Liver (tissue), 9 donors: Measurements from ENCODE around the gene EFCAB11. TPM values are rescaled to one million over a fixed set of nuclear protein-coding genes. Genes with fewer than 3 reads are reported as not detected.

Source experiments
- DNase-seq: peaks from one replicate; pipeline ENCODE4 v3.0.0-alpha.2; 2017; ENCODE audit warnings: low spot score
- H3K27ac ChIP-seq, 2 donors: one replicate each; pipeline ENCODE4 v1.7.0; 2013; ENCODE audit warnings: inconsistent platforms in 2 of 2, low read length in 2 of 2, control low read depth in 1 of 2, low read depth in 1 of 2, mild to moderate bottlenecking in 1 of 2
- H3K27me3 ChIP-seq, 4 donors: one replicate each; pipeline versions ENCODE4 v1.6.1 to v1.7.0; 2013; ENCODE audit warnings: low read length in 3 of 4, inconsistent platforms in 1 of 4, mild to moderate bottlenecking in 1 of 4, moderate library complexity in 1 of 4; ENCODE audit not compliant: control insufficient read depth in 4 of 4, insufficient read depth in 4 of 4
- H3K36me3 ChIP-seq, 4 donors: one replicate each; pipeline versions ENCODE4 v1.6.1 to v1.7.0; 2013; ENCODE audit warnings: low read length in 3 of 4, mild to moderate bottlenecking in 3 of 4, low read depth in 1 of 4, moderate library complexity in 1 of 4; ENCODE audit not compliant: control insufficient read depth in 4 of 4, insufficient read depth in 3 of 4
- H3K4me1 ChIP-seq, 4 donors: one replicate each; pipeline versions ENCODE4 v1.6.1 to v1.7.0; 2013; ENCODE audit warnings: low read length in 3 of 4, mild to moderate bottlenecking in 3 of 4, moderate library complexity in 1 of 4; ENCODE audit not compliant: control insufficient read depth in 4 of 4, insufficient read depth in 4 of 4
- H3K4me3 ChIP-seq, 3 donors: one replicate each; pipeline versions ENCODE4 v1.6.1 to v1.7.0; 2013; ENCODE audit warnings: low read length in 3 of 3, control low read depth in 1 of 3, low read depth in 1 of 3, mild to moderate bottlenecking in 1 of 3
- H3K9ac ChIP-seq, 2 donors: one replicate each; pipeline ENCODE4 v1.7.0; 2013; ENCODE audit warnings: low read length in 2 of 2, mild to moderate bottlenecking in 2 of 2, moderate library complexity in 2 of 2, control low read depth in 1 of 2, low read depth in 1 of 2
- H3K9me3 ChIP-seq, 4 donors: one replicate each; pipeline versions ENCODE4 v1.6.1 to v1.7.0; 2013; ENCODE audit warnings: low read length in 3 of 4; ENCODE audit not compliant: control insufficient read depth in 4 of 4
- ATF3 ChIP-seq: IDR thresholded peaks from 2 replicates; pipeline ENCODE4 v1.6.1; 2016; ENCODE audit warnings: antibody characterized with exemption
- CTCF ChIP-seq: fragments of 150-350 bp; IDR thresholded peaks from 2 replicates; pipeline ENCODE4 v1.5.1; 2017; ENCODE audit warnings: improper control_type of control experiment, low read depth, low read length; ENCODE audit not compliant: missing input control
- EGR1 ChIP-seq, 2 donors: IDR thresholded peaks; 2 replicates each; pipeline ENCODE4 v1.6.1; 2016 to 2018; ENCODE audit warnings: antibody characterized with exemption in 2 of 2, low read depth in 2 of 2
- FOXA1 ChIP-seq: IDR thresholded peaks from 2 replicates; pipeline ENCODE4 v1.6.1; 2016; ENCODE audit warnings: antibody characterized with exemption
- FOXA2 ChIP-seq: IDR thresholded peaks from 2 replicates; pipeline ENCODE4 v1.6.1; 2016; ENCODE audit warnings: antibody characterized with exemption
- GABPA ChIP-seq, 2 donors: IDR thresholded peaks in 1 of 2; conservative IDR thresholded peaks in 1 of 2; 2 replicates each; pipeline ENCODE4 v1.6.1; 2016; ENCODE audit warnings: antibody characterized with exemption in 2 of 2, mild to moderate bottlenecking in 1 of 2, moderate library complexity in 1 of 2
- HNF4A ChIP-seq, 2 donors: conservative IDR thresholded peaks; 2 replicates each; pipeline ENCODE4 v1.6.1; 2016; ENCODE audit warnings: antibody characterized with exemption in 2 of 2, mild to moderate bottlenecking in 2 of 2
- HNF4G ChIP-seq: IDR thresholded peaks from 2 replicates; pipeline ENCODE4 v1.6.1; 2016; ENCODE audit warnings: antibody characterized with exemption
- JUND ChIP-seq, 2 donors: IDR thresholded peaks; 2 replicates each; pipeline ENCODE4 v1.6.1; 2016; ENCODE audit warnings: antibody characterized with exemption in 2 of 2
- MAX ChIP-seq: IDR thresholded peaks from 2 replicates; pipeline ENCODE4 v1.6.1; 2016; ENCODE audit warnings: antibody characterized with exemption
- NR2F2 ChIP-seq: IDR thresholded peaks from 2 replicates; pipeline ENCODE4 v1.6.1; 2016; ENCODE audit warnings: antibody characterized with exemption
- RAD21 ChIP-seq, 2 donors: IDR thresholded peaks; 2 replicates each; pipeline ENCODE4 v1.6.1; 2016; ENCODE audit warnings: antibody characterized with exemption in 2 of 2, mild to moderate bottlenecking in 2 of 2
- REST ChIP-seq: IDR thresholded peaks from 2 replicates; pipeline ENCODE4 v1.6.1; 2016; ENCODE audit warnings: antibody characterized with exemption, mild to moderate bottlenecking
- RXRA ChIP-seq, 2 donors: IDR thresholded peaks; 2 replicates each; pipeline ENCODE4 v1.6.1; 2017 to 2018; ENCODE audit warnings: antibody characterized with exemption in 2 of 2, mild to moderate bottlenecking in 1 of 2
- SP1 ChIP-seq: IDR thresholded peaks from 2 replicates; pipeline ENCODE4 v1.6.1; 2018; ENCODE audit warnings: antibody characterized with exemption, mild to moderate bottlenecking
- TAF1 ChIP-seq: conservative IDR thresholded peaks from 2 replicates; pipeline ENCODE4 v1.6.1; 2016; ENCODE audit warnings: antibody characterized with exemption, mild to moderate bottlenecking
- YY1 ChIP-seq: IDR thresholded peaks from 2 replicates; pipeline ENCODE4 v1.6.1; 2016; ENCODE audit warnings: antibody characterized with exemption, mild to moderate bottlenecking
- ZBTB33 ChIP-seq: IDR thresholded peaks from 2 replicates; pipeline ENCODE4 v1.6.1; 2016; ENCODE audit warnings: antibody characterized with exemption
- WGBS: extraction: QIAGEN DNeasy Blood & Tissue Kit; methylation state at CpG from one replicate; pipeline ENCODE4 v1.1.7; 2013; 5-methylcytosine and 5-hydroxymethylcytosine counted together
- polyA plus RNA-seq, 2 donors: library from polyadenylated mRNA; stranded (reverse) in 1 of 2; unstranded in 1 of 2; fragments of 200-250 nt in 1 of 2; fragments of >200 nt in 1 of 2; fragmentation: Nextera tagmentation in 1 of 2; extraction: Ambion mirVana in 1 of 2; gene quantifications; one replicate each; pipeline versions ENCODE4 v1.2.1 to v1.2.3, GENCODE V29; 2013 to 2015
- total RNA-seq, 2 donors: library from RNA; depleted of rRNA; stranded (reverse); fragments of >200 nt; gene quantifications; one replicate each; pipeline ENCODE4 v1.2.3, GENCODE V29; 2014
- donor health status: healthy.
- donor health status: healthy.
- donor health status: healthy.
- donor health status: healthy.
- donor health status: healthy.

EFCAB11 gene
- total and polyA plus RNA-seq, 4 donors: 2.1 to 4.7 (median 3.4) TPM

GRCh38 chr14:89814126-89814525, 140.4 kb downstream of the EFCAB11 start:
- Histone ChIP-seq H3K9ac (no peak overlapping the region), H3K4me3 (no peak overlapping the region), H3K4me1 (no peaks in the 10 kb centered on the region), H3K27ac (no peak overlapping the region), H3K9me3 (no peaks in the 10 kb centered on the region), H3K27me3 (no peaks in the 10 kb centered on the region), H3K36me3 (no peaks in the 10 kb centered on the region)
- TF ChIP-seq MAX (no peak), GABPA (IDR thresholded peaks at IDR 0.05 in 1 of 2, conservative IDR thresholded peaks at IDR 0.05 in 1 of 2) (no peak), RAD21 (IDR thresholded peaks at IDR 0.05) (no peak), NR2F2 (no peak), SP1 (no peak), ZBTB33 (no peak), ATF3 (no peak), JUND (IDR thresholded peaks at IDR 0.05) (no peak), FOXA1 (no peak)
- DNase-seq: no peak
- WGBS: 95% methylated on average over 11 of the region's 11 CpGs

- Histone ChIP-seq H3K27me3 (no peaks in the 10 kb centered on the region), H3K4me1 (no peaks in the 10 kb centered on the region), H3K36me3 (no peaks in the 10 kb centered on the region), H3K9me3 (no peaks in the 10 kb centered on the region), H3K9ac (no peak overlapping the region), H3K27ac (no peak overlapping the region), H3K4me3 (no peak overlapping the region)
- TF ChIP-seq FOXA2 (no peak), FOXA1 (no peak), TAF1 (no peak), CTCF (no peak), JUND (IDR thresholded peaks at IDR 0.05) (no peak), YY1 (no peak), MAX (no peak), REST (no peak), RXRA (IDR thresholded peaks at IDR 0.05) (no peak), RAD21 (IDR thresholded peaks at IDR 0.05) (no peak), NR2F2 (no peak), GABPA (IDR thresholded peaks at IDR 0.05 in 1 of 2, conservative IDR thresholded peaks at IDR 0.05 in 1 of 2) (no peak), ATF3 (no peak), ZBTB33 (no peak), SP1 (no peak), HNF4A (conservative IDR thresholded peaks at IDR 0.05) (no peak), EGR1 (IDR thresholded peaks at IDR 0.05; ENCODE audit: low read depth in 2 of 2) (no peak), HNF4G (no peak)
- 76% methylated on average over 12 of the region's 12 CpGs for WGBS
- no peak for DNase-seq
Observed at GRCh38 chr14:89813617-89814031, 140.9 kb downstream of the EFCAB11 start.
